SK-N-SH (cell line): ENCODE results near the gene SLC23A1. TPM values are rescaled to one million over a fixed set of nuclear protein-coding genes. Genes with fewer than 3 reads are reported as not detected.

ENCODE experiments used
- CTCF ChIA-PET: fragments of 300-600, 350-600 bp; formaldehyde crosslinking; extraction: SDS; loops from one replicate; lab custom pipeline; 2021; lab: Yijun Ruan, JAX
- POLR2A ChIA-PET: fragments of 350-600 bp; sonication (Branson Sonifier 250); formaldehyde crosslinking; extraction: SDS; loops from one replicate; lab custom pipeline; 2020; ENCODE audit warnings: antibody characterized with exemption, inconsistent platforms; lab: Yijun Ruan, JAX
- DNase-seq: peaks from one replicate; pipeline ENCODE4 v3.0.0; 2012
- H2AFZ ChIP-seq: fragments of 200-600 bp; sonication (generic); 2 replicates; pipeline ENCODE4 v1.8.1; 2016; ENCODE audit warnings: antibody characterized with exemption, mild to moderate bottlenecking, low read depth
- H3F3A ChIP-seq: fragments of 200-600 bp; sonication (generic); replicated peaks from 2 replicates; pipeline ENCODE3; 2016; ENCODE audit warnings: antibody characterized with exemption, mild to moderate bottlenecking; ENCODE audit not compliant: insufficient read depth
- H3K27ac ChIP-seq, 2 experiments: fragments of 200-500 bp in 1 of 2; fragments of 200-600 bp in 1 of 2; sonication (Bioruptor generic) in 1 of 2; sonication (generic), shearing (Covaris generic) in 1 of 2; 2 replicates each; pipeline versions ENCODE4 v1.5.1 to v1.6.1; 2014 to 2016; ENCODE audit warnings: low read depth in 2 of 2, inconsistent platforms in 1 of 2, low read length in 1 of 2, mild to moderate bottlenecking in 1 of 2, mixed read lengths in 1 of 2
- H3K27me3 ChIP-seq: fragments of 200-600 bp; sonication (generic), shearing (Covaris generic); 2 replicates; pipeline ENCODE4 v1.6.1; 2016; ENCODE audit warnings: mixed run types; ENCODE audit not compliant: insufficient read depth
- H3K36me3 ChIP-seq, 2 experiments: fragments of 200-500 bp in 1 of 2; fragments of 200-600 bp in 1 of 2; sonication (Bioruptor generic) in 1 of 2; sonication (generic) in 1 of 2; replicated peaks in 1 of 2; 2 replicates each; pipeline versions ENCODE3 to v1.5.1; 2014 to 2016; ENCODE audit warnings: low read length in 1 of 2, mild to moderate bottlenecking in 1 of 2; ENCODE audit not compliant: insufficient read depth in 2 of 2, control insufficient read depth in 1 of 2
- H3K4me1 ChIP-seq, 2 experiments: fragments of 200-500 bp in 1 of 2; fragments of 200-600 bp in 1 of 2; sonication (Bioruptor generic) in 1 of 2; sonication (generic), shearing (Covaris generic) in 1 of 2; 2 replicates each; pipeline versions ENCODE4 v1.5.1 to v1.6.1; 2014 to 2016; ENCODE audit warnings: low read depth in 1 of 2, low read length in 1 of 2, mixed run types in 1 of 2; ENCODE audit not compliant: insufficient read depth in 2 of 2, control insufficient read depth in 1 of 2
- H3K4me2 ChIP-seq: fragments of 200-600 bp; sonication (generic), shearing (Covaris generic); 2 replicates; pipeline ENCODE4 v1.6.1; 2017; ENCODE audit warnings: mixed run types
- H3K4me3 ChIP-seq, 2 experiments: fragments of 200-500 bp in 1 of 2; fragments of 200-600 bp in 1 of 2; sonication (Bioruptor generic) in 1 of 2; sonication (generic), shearing (Covaris generic) in 1 of 2; 2 replicates each; pipeline versions ENCODE4 v1.5.1 to v1.8.1; 2014 to 2016; ENCODE audit warnings: low read depth in 2 of 2, inconsistent platforms in 1 of 2, low read length in 1 of 2, mild to moderate bottlenecking in 1 of 2, mixed read lengths in 1 of 2, moderate library complexity in 1 of 2
- H3K79me2 ChIP-seq: fragments of 200-600 bp; sonication (generic); 2 replicates; pipeline ENCODE4 v1.8.1; 2017; ENCODE audit warnings: mild to moderate bottlenecking; ENCODE audit not compliant: insufficient read depth
- H3K9ac ChIP-seq: fragments of 200-600 bp; sonication (generic); 2 replicates; pipeline ENCODE4 v1.6.1; 2017; ENCODE audit warnings: mixed run types
- H3K9me2 ChIP-seq: fragments of 200-600 bp; sonication (generic); 2 replicates; pipeline ENCODE4 v1.6.1; 2017; ENCODE audit warnings: mixed run types
- H3K9me3 ChIP-seq: fragments of 200-600 bp; sonication (generic); 2 replicates; pipeline ENCODE4 v1.6.1; 2017; ENCODE audit warnings: mixed run types, mild to moderate bottlenecking, moderate library complexity
- H4K20me1 ChIP-seq: fragments of 200-600 bp; sonication (generic); 2 replicates; pipeline ENCODE4 v1.6.1; 2017; ENCODE audit warnings: mild to moderate bottlenecking, mixed run types; ENCODE audit not compliant: insufficient read depth
- CHD2 ChIP-seq: fragments of 150-350 bp; IDR thresholded peaks from 2 replicates; pipeline ENCODE4 v1.6.1; 2018; ENCODE audit warnings: low read length; ENCODE audit not compliant: partially characterized antibody
- CTCF ChIP-seq: fragments of 200-600 bp; sonication (generic); IDR thresholded peaks from 2 replicates; pipeline ENCODE4 v1.6.1; 2017; ENCODE audit warnings: antibody characterized with exemption, mild to moderate bottlenecking, moderate library complexity
- ELF1 ChIP-seq: IDR thresholded peaks from 2 replicates; pipeline ENCODE4 v1.4.0; 2012
- EZH2phosphoT487 ChIP-seq: fragments of 200-600 bp; sonication (generic); IDR thresholded peaks from 2 replicates; pipeline ENCODE4 v1.6.1; 2017; ENCODE audit warnings: low read depth, mixed run types, mild to moderate bottlenecking, antibody characterized with exemption, moderate library complexity, borderline replicate concordance
- FOSL2 ChIP-seq: IDR thresholded peaks from 2 replicates; pipeline ENCODE4 v1.4.0; 2012; ENCODE audit warnings: low read depth, mild to moderate bottlenecking, moderate library complexity, borderline replicate concordance
- FOXJ3 ChIP-seq: sonication (generic); formaldehyde crosslinking; IDR thresholded peaks from 2 replicates; pipeline ENCODE4 v1.5.1; 2020; ENCODE audit warnings: mild to moderate bottlenecking, missing genetic modification reagents
- FOXM1 ChIP-seq: IDR thresholded peaks from 2 replicates; pipeline ENCODE4 v1.4.0; 2012; ENCODE audit warnings: low read depth, mild to moderate bottlenecking
- IRF3 ChIP-seq: fragments of 150-350 bp; IDR thresholded peaks from 2 replicates; pipeline ENCODE4 v1.6.1; 2016; ENCODE audit warnings: mild to moderate bottlenecking, low read depth, low read length
- JUND ChIP-seq: IDR thresholded peaks from 2 replicates; pipeline ENCODE4 v1.4.0; 2012
- MXI1 ChIP-seq: IDR thresholded peaks from 2 replicates; pipeline ENCODE4 v1.6.1; 2012; ENCODE audit warnings: mild to moderate bottlenecking, low read depth, low read length, improper control_type of control experiment
- NRF1 ChIP-seq: IDR thresholded peaks from 2 replicates; pipeline ENCODE4 v1.6.1; 2012; ENCODE audit warnings: low read depth, mild to moderate bottlenecking, low read length
- PBX3 ChIP-seq: IDR thresholded peaks from 2 replicates; pipeline ENCODE4; 2012
- POLR2AphosphoS5 ChIP-seq: IDR thresholded peaks from 2 replicates; pipeline ENCODE4 v1.6.1; 2012; ENCODE audit warnings: low read depth, low read length
- RAD21 ChIP-seq: IDR thresholded peaks from 2 replicates; pipeline ENCODE4 v1.6.1; 2012; ENCODE audit warnings: mild to moderate bottlenecking, low read length
- SMC3 ChIP-seq: IDR thresholded peaks from 2 replicates; pipeline ENCODE4 v1.6.1; 2012; ENCODE audit warnings: low read depth, low read length, improper control_type of control experiment
- TAF1 ChIP-seq: IDR thresholded peaks from 2 replicates; pipeline ENCODE4 v1.6.1; 2012; ENCODE audit warnings: low read depth, mild to moderate bottlenecking, low read length, moderate library complexity, borderline replicate concordance
- USF1 ChIP-seq: IDR thresholded peaks from 2 replicates; pipeline ENCODE4 v1.4.0; 2012; ENCODE audit warnings: low read depth, borderline replicate concordance
- WGBS: methylation state at CpG from one replicate; pipeline ENCODE4 v1.1.6; 2017; ENCODE audit warnings: low lambda C conversion rate; 5-methylcytosine and 5-hydroxymethylcytosine counted together
- polyA plus RNA-seq, 3 experiments: library from polyadenylated mRNA; depleted of rRNA; stranded (reverse); fragments of >200 nt; gene quantifications; 2 replicates each; pipeline ENCODE4 v1.2.3, GENCODE V29; 2012

Gene SLC23A1
- polyA plus RNA-seq, 1 of the 3 experiments (the other 2 are of a cell fraction), result not detected

GRCh38 chr5:139402561-139403158 lies 19.6 kb upstream of the SLC23A1 start:
- H3K9me2 ChIP-seq, result no peaks in the 10 kb centered on the region
- WGBS, result 84% methylated on average over 7 of the region's 7 CpGs
- no peak for DNase-seq
- peak overlapping the region; percentile 76 for H3K4me2 ChIP-seq
- no peaks in the 10 kb centered on the region for H3K79me2 ChIP-seq
- peaks cover 0 to 2% of the 10 kb centered on the region in 2 experiments for H3K36me3 ChIP-seq
- no peaks in the 10 kb centered on the region for H4K20me1 ChIP-seq
- no peaks in the 10 kb centered on the region for H3K27me3 ChIP-seq
- peaks cover 8% of the 10 kb centered on the region for H3F3A ChIP-seq
- POLR2A ChIA-PET, result no interaction called here
- TF ChIP-seq PBX3 (no peak), ELF1 (no peak), IRF3 (no peak), MXI1 (no peak), CTCF (peak; percentile 52), EZH2phosphoT487 (no peak), TAF1 (no peak), SMC3 (no peak), POLR2AphosphoS5 (no peak), USF1 (no peak), FOXM1 (no peak), NRF1 (no peak), FOSL2 (no peak), FOXJ3 (CRISPR knock-in tag) (no peak), JUND (no peak), RAD21 (peak; percentile 34; the same call in 1 of the 2 replicates), CHD2 (no peak)
- TF ChIP-seq, all 33 proteins: peak for 2
- Histone ChIP-seq H3K9ac (no peak overlapping the region), H3K4me3 (no peak overlapping the region), H3K4me1 (peaks cover 0 to 13% of the 10 kb centered on the region in 2 experiments; a peak in 1 of 4 replicates), H3K27ac (peak overlapping the region in 1 of 2 experiments; percentile 94; a peak in 1 of 4 replicates), H2AFZ (no peak overlapping the region), H3K9me3 (no peaks in the 10 kb centered on the region)
- CTCF ChIA-PET, result interaction anchor here (0.8 to 3.4 kb wide), 9 partner anchors 9 to 938 kb away, joined by 3 to 29 read pairs (median 5); partner anchors contain the start of genes DNAJC18, MZB1 and PROB1
